Right renal pelvis (tissue), 4 donors: ENCODE results near the gene LGALS9. TPM values are rescaled to one million over a fixed set of nuclear protein-coding genes. Genes with fewer than 3 reads are reported as not detected.
A peak's percentile ranks its signal among the peaks of the same experiment; 100 is the strongest.

Source experiments
- DNase-seq, 4 donors: peaks; one replicate each; pipeline ENCODE4 v3.0.0-alpha.2; 2013; ENCODE audit warnings: low read depth in 4 of 4, low spot score in 3 of 4, missing footprints in 1 of 4
- polyA plus RNA-seq, 4 donors: library from polyadenylated mRNA; unstranded; fragments of 120-200 nt; gene quantifications; one replicate each; pipeline ENCODE4 v1.2.1, GENCODE V29; 2013; ENCODE audit not compliant: insufficient read length in 4 of 4

The LGALS9 gene
- 10 to 100 TPM; 13.0 to 17.2 (median 15.3) TPM for polyA plus RNA-seq

- DNase-seq, result no peak
These were observed at the start of gene LGALS9 for GRCh38 chr17:27630607-27631410. LGALS9 (plus strand) TSS chr17:27631188; CDS start chr17:27631266, 78 bp downstream.

- DNase-seq, result no peak
These were observed 48.3 kb upstream of the LGALS9 start for GRCh38 chr17:27582696-27583095.

GRCh38 chr17:27585153-27585681 is 45.8 kb upstream of the LGALS9 start:
- no peak for DNase-seq

GRCh38 chr17:27585792-27586191 is 45.2 kb upstream of the LGALS9 start:
- no peak for DNase-seq

- DNase-seq, result no peak
These were observed 44.7 kb upstream of the LGALS9 start for GRCh38 chr17:27586203-27586721.

GRCh38 chr17:27588354-27588753 is 42.6 kb upstream of the LGALS9 start:
- no peak for DNase-seq

- DNase-seq, result no peak
These were observed 40.1 kb upstream of the LGALS9 start for GRCh38 chr17:27590864-27591263.

GRCh38 chr17:27591986-27592385 is 39.0 kb upstream of the LGALS9 start:
- DNase-seq, result no peak

- no peak for DNase-seq
These were observed 37.6 kb upstream of the LGALS9 start for GRCh38 chr17:27593232-27593856.

- DNase-seq, result no peak
These were observed 37.1 kb upstream of the LGALS9 start for GRCh38 chr17:27593857-27594255.

GRCh38 chr17:27595208-27595607 is 35.8 kb upstream of the LGALS9 start:
- DNase-seq, result no peak

- DNase-seq, result no peak
These were observed 34.9 kb upstream of the LGALS9 start for GRCh38 chr17:27596096-27596495.

GRCh38 chr17:27596566-27597187 is 34.3 kb upstream of the LGALS9 start:
- no peak for DNase-seq

GRCh38 chr17:27597188-27597580 is 33.8 kb upstream of the LGALS9 start:
- no peak for DNase-seq

- no peak for DNase-seq
These were observed 33.1 kb upstream of the LGALS9 start for GRCh38 chr17:27597783-27598320.

GRCh38 chr17:27598337-27599050 is 32.5 kb upstream of the LGALS9 start:
- no peak for DNase-seq

GRCh38 chr17:27600471-27600870 is 30.5 kb upstream of the LGALS9 start:
- no peak for DNase-seq

GRCh38 chr17:27601069-27601974 is 29.7 kb upstream of the LGALS9 start:
- DNase-seq, result peak; percentile 70 to 81 (median 72)

GRCh38 chr17:27601975-27602302 is 29.0 kb upstream of the LGALS9 start:
- no peak for DNase-seq
